Measurements from ENCODE around the gene DCAF5.

DNA sequence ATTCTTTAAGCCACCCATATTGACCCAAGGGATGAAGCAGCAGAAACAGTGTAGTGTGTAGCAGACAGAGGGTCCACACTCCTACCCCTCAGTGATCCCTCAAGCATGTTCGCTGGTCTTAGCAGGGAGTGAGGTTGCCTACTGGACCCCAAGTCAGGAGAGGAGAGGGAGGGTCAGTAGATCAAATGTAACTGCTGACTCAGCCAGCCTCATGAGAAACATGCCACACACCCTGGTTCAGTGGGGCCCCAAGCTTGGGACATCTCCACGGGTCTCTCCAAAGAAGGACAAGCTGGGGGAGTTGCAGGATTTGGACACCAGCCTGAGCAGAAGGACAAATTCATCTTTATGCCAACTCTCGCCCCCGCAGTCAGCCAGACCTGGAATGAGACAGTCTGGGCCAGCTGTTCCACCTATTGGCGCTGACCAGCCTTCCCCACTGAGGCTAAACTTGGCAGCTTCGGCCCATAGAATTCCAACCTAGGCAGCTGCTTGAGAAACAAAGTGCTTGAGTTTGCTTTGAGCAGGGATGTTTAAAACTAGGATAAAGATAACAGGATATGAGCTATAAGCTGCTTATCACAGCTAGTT lies 107.9 kb downstream of the DCAF5 start:
- TF ChIP-seq POLR2A (IDR thresholded peaks at IDR 0.05; ENCODE audit: low read depth, low read length) (no peak), POLR2AphosphoS5 (IDR thresholded peaks at IDR 0.05; ENCODE audit: low read depth, low read length) (no peak)

Measured in GM12891 (cell line).